K562 (cell line): Measurements from ENCODE around the gene SLC34A3. TPM values are rescaled to one million over a fixed set of nuclear protein-coding genes. Genes with fewer than 3 reads are reported as not detected.

Experiments
- ATAC-seq: fragments of 200-7000 bp; cut with Tn5 transposase; 3 replicates; pipeline ENCODE4 v1.9.1; 2020; ENCODE audit warnings: moderate library complexity
- BruUV-seq: library from RNA; stranded (reverse); fragments of 400-500 nt; replicated peaks from 2 replicates; lab custom pipeline; 2021; lab: Mats Ljungman, UMichigan
- CTCF ChIA-PET: fragments of 300-600 bp; formaldehyde crosslinking; extraction: SDS; loops from one replicate; lab custom pipeline; 2021; ENCODE audit warnings: low intra/inter-chr PET ratio; lab: Yijun Ruan, JAX
- POLR2A ChIA-PET: fragments of 300-600, 350-650 bp; sonication (Branson Sonifier 250); formaldehyde crosslinking; extraction: SDS; loops from one replicate; lab custom pipeline; 2021; ENCODE audit warnings: antibody characterized with exemption, inconsistent platforms; lab: Yijun Ruan, JAX
- DNase-seq, 4 experiments: peaks; one replicate each; pipeline versions ENCODE4 v3.0.0 to v3.0.0-alpha.2; 2011 to 2018; ENCODE audit warnings: low spot score in 3 of 4, mixed read lengths in 3 of 4; ENCODE audit errors: extremely low read depth in 1 of 4
- FAIRE-seq: peaks from 2 replicates; lab custom pipeline; 2011; peaks lifted over from hg19 to GRCh38; lab: Jason Lieb, UNC
- H2AFZ ChIP-seq: 2 replicates; pipeline ENCODE4 v1.6.0; 2011; ENCODE audit warnings: low read depth, low read length, control low read depth, inconsistent platforms
- H3K27ac ChIP-seq: fragments of 200-600 bp; 3 replicates; pipeline ENCODE4 v1.8.0; 2011; ENCODE audit warnings: low read depth, mild to moderate bottlenecking, control low read depth, inconsistent platforms, low read length, moderate library complexity, mixed read lengths; ENCODE audit errors: extremely low read depth
- H3K27me3 ChIP-seq, 2 experiments: fragments of 300-600 bp in 1 of 2; 2 replicates in 1 of 2; 3 replicates in 1 of 2; pipeline versions ENCODE4 v1.6.0 to v1.8.0; 2011; ENCODE audit warnings: inconsistent platforms in 2 of 2, low read length in 2 of 2, mild to moderate bottlenecking in 1 of 2, mixed read lengths in 1 of 2, moderate library complexity in 1 of 2; ENCODE audit not compliant: control insufficient read depth in 2 of 2, insufficient read depth in 2 of 2
- H3K36me3 ChIP-seq: fragments of 300-600 bp; 3 replicates; pipeline ENCODE4 v1.8.0; 2011; ENCODE audit warnings: mild to moderate bottlenecking, low read length, inconsistent platforms; ENCODE audit not compliant: control insufficient read depth, insufficient read depth
- H3K4me1 ChIP-seq, 2 experiments: fragments of 200-600 bp in 1 of 2; replicated peaks in 1 of 2; 2 replicates in 1 of 2; 3 replicates in 1 of 2; pipeline versions ENCODE4 v1.5.1 to v1.8.0; 2011; ENCODE audit warnings: inconsistent platforms in 2 of 2, low read length in 2 of 2, mild to moderate bottlenecking in 1 of 2, mixed read lengths in 1 of 2, moderate library complexity in 1 of 2; ENCODE audit not compliant: control insufficient read depth in 2 of 2, insufficient read depth in 2 of 2
- H3K4me2 ChIP-seq: 2 replicates; pipeline ENCODE4 v1.6.1; 2011; ENCODE audit warnings: low read length, control low read depth, inconsistent platforms, mixed read lengths; ENCODE audit not compliant: insufficient read depth
- H3K4me3 ChIP-seq: fragments of 200-600 bp; sonication (generic), shearing (Covaris generic); 2 replicates; pipeline ENCODE4 v1.5.1; 2016; ENCODE audit warnings: control low read depth, inconsistent platforms
- H3K79me2 ChIP-seq: fragments of 200-600 bp; 3 replicates; pipeline ENCODE4 v1.8.0; 2011; ENCODE audit warnings: low read length, inconsistent platforms; ENCODE audit not compliant: control insufficient read depth, insufficient read depth
- H3K9ac ChIP-seq, 2 experiments: 2 replicates each; pipeline versions ENCODE4 v1.6.0 to v1.6.1; 2011; ENCODE audit warnings: low read depth in 2 of 2, low read length in 2 of 2, control low read depth in 1 of 2, inconsistent platforms in 1 of 2, mild to moderate bottlenecking in 1 of 2, mixed read lengths in 1 of 2; ENCODE audit not compliant: insufficient read depth in 1 of 2
- H3K9me1 ChIP-seq: one replicate; pipeline ENCODE4 v1.6.0; 2011; ENCODE audit warnings: inconsistent platforms, mild to moderate bottlenecking, low read length, moderate library complexity; ENCODE audit not compliant: control insufficient read depth, insufficient read depth
- H3K9me3 ChIP-seq: replicated peaks from 2 replicates; pipeline ENCODE4 v1.5.1; 2011; ENCODE audit warnings: low read depth, low read length, inconsistent platforms; ENCODE audit not compliant: control insufficient read depth, insufficient read depth
- H4K20me1 ChIP-seq: replicated peaks from 2 replicates; pipeline ENCODE4 v1.6.1; 2011; ENCODE audit warnings: low read length, inconsistent platforms, mixed read lengths; ENCODE audit not compliant: control insufficient read depth, insufficient read depth
- FOS ChIP-seq: IDR thresholded peaks from 3 replicates; pipeline ENCODE4 v1.6.1; 2011; ENCODE audit not compliant: insufficient read length; ENCODE audit errors: extremely low read depth
- HMGN3 ChIP-seq: IDR thresholded peaks from 2 replicates; pipeline ENCODE4 v1.6.1; 2011; ENCODE audit warnings: borderline replicate concordance, low read depth, mild to moderate bottlenecking, mixed read lengths, low read length; ENCODE audit not compliant: insufficient read length; ENCODE audit errors: extremely low read depth
- HSF4 ChIP-seq: fragments of 250-450 bp; sonication (Bioruptor Pico); IDR thresholded peaks from 2 replicates; pipeline ENCODE4 v2.1.2; 2022; ENCODE audit warnings: mild to moderate bottlenecking, moderate library complexity, borderline replicate concordance
- LCOR ChIP-seq: sonication (generic); formaldehyde crosslinking; IDR thresholded peaks from 2 replicates; pipeline ENCODE4 v1.8.0; 2022; ENCODE audit warnings: mild to moderate bottlenecking, missing genetic modification reagents
- NFYB ChIP-seq: IDR thresholded peaks from 2 replicates; pipeline ENCODE4 v1.6.1; 2011; ENCODE audit warnings: mild to moderate bottlenecking, moderate library complexity; ENCODE audit not compliant: insufficient read length; ENCODE audit errors: extremely low read depth
- POLR2AphosphoS2 ChIP-seq: IDR thresholded peaks from 2 replicates; pipeline ENCODE4 v1.6.1; 2012; ENCODE audit warnings: low read length, improper control_type of control experiment
- SAFB ChIP-seq: fragments of 200-400 bp; formaldehyde crosslinking; IDR thresholded peaks from 2 replicates; pipeline ENCODE4 v1.6.1; 2017; ENCODE audit warnings: low read depth, low read length, borderline replicate concordance
- SRSF7 ChIP-seq: fragments of 200-400 bp; formaldehyde crosslinking; optimal IDR thresholded peaks from 2 replicates; pipeline ENCODE3; 2017; ENCODE audit warnings: mild to moderate bottlenecking, low read depth, low read length
- TFE3 ChIP-seq: fragments of 450-650 bp; formaldehyde crosslinking; IDR thresholded peaks from 2 replicates; pipeline ENCODE4 v1.4.0; 2020; ENCODE audit warnings: mild to moderate bottlenecking, mixed read lengths
- ZNF3 ChIP-seq: fragments of 250-450 bp; sonication (Bioruptor Pico); IDR thresholded peaks from 2 replicates; pipeline ENCODE4 v1.5.0; 2021; ENCODE audit warnings: mild to moderate bottlenecking, moderate library complexity
- WGBS: fragments of 100-300 bp; shearing (Covaris generic); methylation state at CpG from one replicate; pipeline ENCODE4 v1.1.6; 2016; ENCODE audit warnings: low coverage, mixed read lengths; ENCODE audit not compliant: insufficient coverage; ENCODE audit errors: missing lambda C conversion rate; 5-methylcytosine and 5-hydroxymethylcytosine counted together
- in situ Hi-C: fragments of 300-500 bp; cut with MboI; formaldehyde crosslinking; loops from 4 replicates; pipeline ENCODE4 v1.15.0; 2018; ENCODE audit warnings: inconsistent platforms, mixed read lengths
- intact Hi-C: fragments of 100-400 bp; cut with micrococcal nuclease; formaldehyde crosslinking; loops from 2 replicates; pipeline ENCODE4 v1.14.2; 2022
- polyA plus RNA-seq, 8 experiments: library from polyadenylated mRNA; depleted of rRNA in 4 of 8; stranded (reverse) in 5 of 8; unstranded in 3 of 8; fragments of >200 nt; fragmentation: Nextera tagmentation in 2 of 8; fragmentation: Illumina TruSeq in 1 of 8; extraction: Ambion mirVana in 2 of 8; extraction: Trizol in 1 of 8; gene quantifications; 2 replicates each; pipeline versions ENCODE4 v1.2.1 to v1.2.3, GENCODE V29; 2011 to 2014; ENCODE audit warnings: inconsistent platforms in 1 of 8, missing spikeins in 1 of 8
- total RNA-seq, 7 experiments: library from RNA; depleted of rRNA in 6 of 7; stranded (reverse); fragments of >200 nt in 6 of 7; fragmentation: Illumina TruSeq in 2 of 7; extraction: Trizol in 2 of 7; gene quantifications; 2 replicates each; pipeline versions ENCODE4 v1.2.1 to v1.2.3, GENCODE V29; 2011 to 2021; ENCODE audit warnings: low replicate concordance in 1 of 7
- TF ChIP-seq, protein P1 (sequence below): sonication (generic); formaldehyde crosslinking; IDR thresholded peaks from 2 replicates; pipeline ENCODE4 v1.8.0; 2022; ENCODE audit warnings: mild to moderate bottlenecking, missing genetic modification reagents
- TF ChIP-seq, protein P2 (sequence below): fragments of 450-650 bp; IDR thresholded peaks from 2 replicates; pipeline ENCODE4 v1.7.1; 2018; ENCODE audit warnings: mild to moderate bottlenecking, low read depth; ENCODE audit not compliant: partially characterized antibody
- TF ChIP-seq, protein P3 (sequence below), 2 experiments: fragments of 150-350 bp in 1 of 2; IDR thresholded peaks; 2 replicates each; pipeline ENCODE4 v1.6.1; 2012 to 2016; ENCODE audit warnings: low read depth in 2 of 2, low read length in 2 of 2, mild to moderate bottlenecking in 1 of 2, moderate library complexity in 1 of 2

Gene SLC34A3
- total and polyA plus RNA-seq, 9 of the 15 experiments (the other 6 are each of a cell fraction or from before 2014, with no cell fraction given), result not detected

DNA sequence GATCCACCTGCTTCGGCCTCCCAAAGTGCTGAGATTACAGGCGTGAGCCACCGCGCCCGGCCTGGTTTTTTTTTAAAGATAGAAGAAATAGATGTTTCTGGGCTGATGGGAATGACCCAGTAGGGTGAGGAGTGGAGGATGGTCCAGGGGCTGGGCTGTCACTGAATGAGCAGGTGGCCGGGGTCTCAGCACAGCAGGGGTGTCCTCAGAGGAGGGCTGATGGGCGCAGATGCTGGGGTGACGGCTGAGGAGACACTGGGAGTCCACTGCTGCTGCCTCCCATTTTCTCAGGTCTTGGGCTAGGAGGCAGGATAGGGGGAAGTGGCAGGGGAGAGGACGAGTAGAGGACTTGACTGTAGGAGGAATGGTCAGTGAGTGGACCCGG is 44.5 kb downstream of the SLC34A3 start:
- intact Hi-C loops, result no loop called here
- 92% methylated on average over 9 of the region's 10 CpGs for WGBS
- DNase-seq (no peak), ATAC-seq (no peak), FAIRE-seq (no peak)
- no peak overlapping the region for H2AFZ ChIP-seq
- no peaks in the 10 kb centered on the region for H3K9me3 ChIP-seq
- H3K4me2 ChIP-seq, result no peak overlapping the region
- H3K79me2 ChIP-seq, result peaks cover 27% of the 10 kb centered on the region
- in situ Hi-C loops, result no loop called here
- H3K4me1 ChIP-seq, result peaks cover 17 to 92% of the 10 kb centered on the region in 2 experiments
- H4K20me1 ChIP-seq, result no peaks in the 10 kb centered on the region
- no peaks in the 10 kb centered on the region for H3K9me1 ChIP-seq
- no peaks in the 10 kb centered on the region for H3K27me3 ChIP-seq
- H3K4me3 ChIP-seq, result no peak overlapping the region
- H3K27ac ChIP-seq, result peak overlapping the region; percentile 98; the same call in 1 of the 3 replicates
- no TSS peak for BruUV-seq
- ChIA-PET CTCF (no interaction called here), POLR2A (interaction anchor here (1.0 kb wide), 1 partner anchor 24 kb away, joined by 3 read pairs; no protein-coding TSS in a partner anchor)
- peaks cover 50% of the 10 kb centered on the region; the same call in 1 of the 3 replicates for H3K36me3 ChIP-seq
- H3K9ac ChIP-seq, result peak overlapping the region in 1 of 2 experiments; percentile 91; a peak in 2 of 4 replicates
- TF ChIP-seq FOS (no peak), ZNF3 (CRISPR knock-in tag) (no peak), SAFB (no peak), LCOR (CRISPR knock-in tag) (no peak), POLR2AphosphoS2 (no peak), TFE3 (no peak), SRSF7 (no peak), NFYB (no peak), HSF4 (CRISPR knock-in tag) (no peak), HMGN3 (no peak)
- TF ChIP-seq, protein P1, sequence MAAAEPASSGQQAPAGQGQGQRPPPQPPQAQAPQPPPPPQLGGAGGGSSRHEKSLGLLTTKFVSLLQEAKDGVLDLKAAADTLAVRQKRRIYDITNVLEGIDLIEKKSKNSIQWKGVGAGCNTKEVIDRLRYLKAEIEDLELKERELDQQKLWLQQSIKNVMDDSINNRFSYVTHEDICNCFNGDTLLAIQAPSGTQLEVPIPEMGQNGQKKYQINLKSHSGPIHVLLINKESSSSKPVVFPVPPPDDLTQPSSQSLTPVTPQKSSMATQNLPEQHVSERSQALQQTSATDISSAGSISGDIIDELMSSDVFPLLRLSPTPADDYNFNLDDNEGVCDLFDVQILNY, result no peak
- TF ChIP-seq, protein P2, sequence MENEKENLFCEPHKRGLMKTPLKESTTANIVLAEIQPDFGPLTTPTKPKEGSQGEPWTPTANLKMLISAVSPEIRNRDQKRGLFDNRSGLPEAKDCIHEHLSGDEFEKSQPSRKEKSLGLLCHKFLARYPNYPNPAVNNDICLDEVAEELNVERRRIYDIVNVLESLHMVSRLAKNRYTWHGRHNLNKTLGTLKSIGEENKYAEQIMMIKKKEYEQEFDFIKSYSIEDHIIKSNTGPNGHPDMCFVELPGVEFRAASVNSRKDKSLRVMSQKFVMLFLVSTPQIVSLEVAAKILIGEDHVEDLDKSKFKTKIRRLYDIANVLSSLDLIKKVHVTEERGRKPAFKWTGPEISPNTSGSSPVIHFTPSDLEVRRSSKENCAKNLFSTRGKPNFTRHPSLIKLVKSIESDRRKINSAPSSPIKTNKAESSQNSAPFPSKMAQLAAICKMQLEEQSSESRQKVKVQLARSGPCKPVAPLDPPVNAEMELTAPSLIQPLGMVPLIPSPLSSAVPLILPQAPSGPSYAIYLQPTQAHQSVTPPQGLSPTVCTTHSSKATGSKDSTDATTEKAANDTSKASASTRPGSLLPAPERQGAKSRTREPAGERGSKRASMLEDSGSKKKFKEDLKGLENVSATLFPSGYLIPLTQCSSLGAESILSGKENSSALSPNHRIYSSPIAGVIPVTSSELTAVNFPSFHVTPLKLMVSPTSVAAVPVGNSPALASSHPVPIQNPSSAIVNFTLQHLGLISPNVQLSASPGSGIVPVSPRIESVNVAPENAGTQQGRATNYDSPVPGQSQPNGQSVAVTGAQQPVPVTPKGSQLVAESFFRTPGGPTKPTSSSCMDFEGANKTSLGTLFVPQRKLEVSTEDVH, result no peak
- TF ChIP-seq, protein P3, sequence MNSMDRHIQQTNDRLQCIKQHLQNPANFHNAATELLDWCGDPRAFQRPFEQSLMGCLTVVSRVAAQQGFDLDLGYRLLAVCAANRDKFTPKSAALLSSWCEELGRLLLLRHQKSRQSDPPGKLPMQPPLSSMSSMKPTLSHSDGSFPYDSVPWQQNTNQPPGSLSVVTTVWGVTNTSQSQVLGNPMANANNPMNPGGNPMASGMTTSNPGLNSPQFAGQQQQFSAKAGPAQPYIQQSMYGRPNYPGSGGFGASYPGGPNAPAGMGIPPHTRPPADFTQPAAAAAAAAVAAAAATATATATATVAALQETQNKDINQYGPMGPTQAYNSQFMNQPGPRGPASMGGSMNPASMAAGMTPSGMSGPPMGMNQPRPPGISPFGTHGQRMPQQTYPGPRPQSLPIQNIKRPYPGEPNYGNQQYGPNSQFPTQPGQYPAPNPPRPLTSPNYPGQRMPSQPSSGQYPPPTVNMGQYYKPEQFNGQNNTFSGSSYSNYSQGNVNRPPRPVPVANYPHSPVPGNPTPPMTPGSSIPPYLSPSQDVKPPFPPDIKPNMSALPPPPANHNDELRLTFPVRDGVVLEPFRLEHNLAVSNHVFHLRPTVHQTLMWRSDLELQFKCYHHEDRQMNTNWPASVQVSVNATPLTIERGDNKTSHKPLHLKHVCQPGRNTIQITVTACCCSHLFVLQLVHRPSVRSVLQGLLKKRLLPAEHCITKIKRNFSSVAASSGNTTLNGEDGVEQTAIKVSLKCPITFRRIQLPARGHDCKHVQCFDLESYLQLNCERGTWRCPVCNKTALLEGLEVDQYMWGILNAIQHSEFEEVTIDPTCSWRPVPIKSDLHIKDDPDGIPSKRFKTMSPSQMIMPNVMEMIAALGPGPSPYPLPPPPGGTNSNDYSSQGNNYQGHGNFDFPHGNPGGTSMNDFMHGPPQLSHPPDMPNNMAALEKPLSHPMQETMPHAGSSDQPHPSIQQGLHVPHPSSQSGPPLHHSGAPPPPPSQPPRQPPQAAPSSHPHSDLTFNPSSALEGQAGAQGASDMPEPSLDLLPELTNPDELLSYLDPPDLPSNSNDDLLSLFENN (IDR thresholded peaks at IDR 0.05; ENCODE audit: low read depth in 2 of 2, low read length in 2 of 2), result no peak
